Inflammatory macrophage (primary cell): ENCODE measurements around the gene DUX4.
"Not testable (repeated sequence)": the region's sequence is repeated elsewhere in the genome, so short reads cannot be mapped to it uniquely, and the experiment has no call there.

Experiments
- DNase-seq, 2 donors: peaks; one replicate each; pipeline ENCODE4 v3.0.0-alpha.2; 2020 to 2022
- total RNA-seq, 18 experiments: gene quantifications; one replicate each; lab custom pipeline; 2026; ENCODE audit warnings: mixed read lengths in 6 of 18, inconsistent platforms in 2 of 18; lab: John Stamatoyannopoulos, UW

Gene DUX4
- total RNA-seq = 0 to 0.03 (median 0) reads per million in 18 experiments

GRCh38 chr4:190173428-190173827, at the start of gene DUX4:
DUX4 (plus strand) TSS chr4:190173774; CDS start chr4:190173774, 0 bp downstream.
- not testable (repeated sequence) for DNase-seq

GRCh38 chr4:190175436-190175835, 1.9 kb downstream of the DUX4 start:
- DNase-seq = not testable (repeated sequence)

- not testable (repeated sequence) for DNase-seq
Observed at GRCh38 chr4:190177727-190178605, 4.4 kb downstream of the DUX4 start.

GRCh38 chr4:190178606-190178990, 5.0 kb downstream of the DUX4 start:
- DNase-seq = not testable (repeated sequence)

- not testable (repeated sequence) for DNase-seq
Observed at GRCh38 chr4:190179030-190179739, 5.6 kb downstream of the DUX4 start.

GRCh38 chr4:190179740-190180094, 6.1 kb downstream of the DUX4 start:
- not testable (repeated sequence) for DNase-seq

GRCh38 chr4:190180947-190181346, 7.4 kb downstream of the DUX4 start:
- not testable (repeated sequence) for DNase-seq

- DNase-seq = not testable (repeated sequence)
Observed at GRCh38 chr4:190181481-190182100, 8.0 kb downstream of the DUX4 start.

- not testable (repeated sequence) for DNase-seq
Observed at GRCh38 chr4:190203510-190203909, 29.9 kb downstream of the DUX4 start.
